Stimulated activated CD8-positive, alpha-beta memory T cell treated with anti-CD3 and anti-CD28 coated beads, Interleukin-7, amount 100 ng/mL, for 1 hour (primary cell): ENCODE data around the gene XRCC4.

Experiments used
- DNase-seq, 2 donors: peaks; one replicate each; pipeline ENCODE4 v3.0.0-alpha.2; 2020; ENCODE audit warnings: low read depth in 2 of 2

XRCC4 gene

DNA sequence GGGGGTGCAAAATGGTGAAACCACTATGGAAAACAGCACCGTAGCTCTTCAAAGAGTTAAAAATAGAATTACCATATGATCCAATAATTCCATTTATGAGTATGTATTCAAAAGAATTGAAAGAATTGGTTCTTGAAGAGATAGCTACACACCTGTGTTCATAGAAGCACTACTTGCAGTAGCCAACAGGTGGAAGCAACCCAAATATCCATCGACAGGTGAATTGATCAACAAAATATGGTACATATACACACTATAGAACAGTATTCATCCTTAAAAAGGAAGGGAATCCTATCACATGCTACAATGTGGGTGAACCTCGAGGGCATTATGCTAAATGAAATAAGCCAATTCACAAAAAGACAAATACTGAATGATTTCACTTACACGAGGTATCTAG lies 308.5 kb downstream of the XRCC4 start:
- DNase-seq, result no peak

DNA sequence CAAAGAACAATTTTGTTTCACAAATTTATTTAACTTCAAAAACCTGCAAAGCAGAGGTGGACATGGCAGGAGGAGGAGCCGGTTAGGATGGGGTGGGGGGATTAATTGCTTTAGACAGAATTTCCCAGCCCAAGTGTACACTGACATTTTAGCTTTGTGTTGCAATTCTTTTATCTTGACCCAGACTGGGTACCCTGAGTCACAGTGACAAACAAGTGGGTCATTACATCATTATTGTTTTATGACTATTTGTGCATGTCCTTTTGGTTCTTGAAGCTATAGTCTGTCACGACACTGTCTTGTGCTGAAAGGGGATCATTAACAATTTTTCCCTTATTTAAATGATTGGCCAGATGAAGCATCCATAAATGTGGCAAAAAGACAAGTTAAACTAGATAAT lies 309.7 kb downstream of the XRCC4 start:
- DNase-seq, result no peak

DNA sequence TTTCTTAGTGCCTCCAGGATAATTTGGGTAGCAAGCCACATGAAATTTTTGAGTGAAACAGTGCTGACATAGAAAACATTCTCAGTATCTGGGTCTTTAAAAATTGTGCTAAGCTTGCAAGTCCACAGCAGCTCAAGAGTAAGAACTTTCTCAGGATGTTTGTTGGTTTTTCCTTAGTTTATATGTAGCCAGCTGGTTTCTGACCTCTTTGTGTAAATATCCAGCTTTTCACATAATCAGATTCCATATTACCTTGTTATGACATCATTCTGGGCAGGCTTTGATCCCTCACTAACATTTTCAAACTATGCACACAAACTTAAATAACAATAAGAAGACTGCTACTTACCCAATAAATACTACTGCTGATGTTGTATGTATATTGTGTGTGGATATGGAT lies 311.3 kb downstream of the XRCC4 start:
- DNase-seq, result no peak

DNA sequence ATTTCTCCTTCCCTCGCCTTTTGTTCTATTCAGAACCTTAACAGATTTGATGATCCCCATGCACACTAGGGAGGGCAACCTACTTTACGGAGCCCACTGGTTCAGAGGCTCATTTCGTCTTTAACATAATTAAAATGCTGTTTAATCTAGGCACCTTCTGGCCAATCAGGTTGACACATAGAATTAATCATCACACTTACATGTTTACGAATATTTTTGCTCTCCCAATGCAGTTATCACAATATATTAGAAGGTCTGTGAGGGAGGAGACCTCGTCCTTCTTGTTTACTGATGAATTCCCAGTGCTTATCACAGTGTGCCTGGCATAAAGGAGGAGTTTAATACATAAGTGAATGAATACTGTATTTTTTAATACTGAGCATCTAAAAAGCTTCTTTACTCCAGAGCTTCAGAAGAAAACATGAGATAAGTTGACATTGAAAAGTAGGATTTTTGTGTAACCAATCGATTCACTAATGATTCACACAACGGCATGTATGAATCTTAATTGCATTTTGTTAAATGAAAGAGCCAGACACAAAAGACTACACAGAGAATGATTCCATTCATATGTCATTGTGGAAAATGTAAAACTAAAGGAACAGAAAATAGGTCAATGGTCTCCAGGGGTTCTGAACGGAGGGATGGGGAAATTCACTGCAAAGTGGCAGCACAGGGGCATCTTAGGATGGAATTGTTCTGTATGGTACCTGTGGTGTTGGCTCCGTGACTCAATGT lies 315.6 kb downstream of the XRCC4 start:
- no peak for DNase-seq

DNA sequence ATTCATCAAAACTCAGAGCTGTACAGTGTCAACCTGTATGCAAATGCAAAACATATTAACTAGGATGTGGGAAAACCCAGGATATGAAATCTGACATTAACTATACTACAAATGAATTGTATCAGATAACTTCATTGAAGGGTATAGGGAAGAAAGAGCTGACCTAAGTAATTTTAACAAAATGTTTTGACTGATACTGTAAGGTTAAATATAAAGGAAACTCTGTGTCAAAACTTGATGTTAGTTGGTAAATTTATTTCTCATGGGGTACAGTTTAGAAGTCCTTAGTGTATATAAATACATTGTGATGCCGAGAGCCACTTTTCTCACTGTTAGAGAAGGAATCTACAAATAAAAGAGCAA lies 316.1 kb downstream of the XRCC4 start:
- no peak for DNase-seq

DNA sequence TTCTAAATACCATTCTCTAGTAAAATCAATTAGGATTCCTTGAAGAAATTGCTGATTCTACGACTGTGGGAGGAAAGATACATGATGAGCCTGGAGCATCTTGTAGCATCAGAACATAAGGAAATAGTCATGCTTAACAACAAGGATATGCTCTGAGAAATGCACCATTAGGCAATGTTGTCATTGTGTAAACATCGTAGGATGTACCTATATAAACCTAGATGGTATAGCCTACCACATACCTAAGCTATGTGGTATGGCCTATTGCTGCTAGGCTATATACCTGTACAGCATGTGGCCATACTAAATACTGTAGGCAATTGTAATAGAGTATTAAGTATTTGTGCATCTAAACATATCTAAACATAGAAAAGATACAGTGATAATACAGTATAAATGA lies 316.8 kb downstream of the XRCC4 start:
- DNase-seq, result no peak

DNA sequence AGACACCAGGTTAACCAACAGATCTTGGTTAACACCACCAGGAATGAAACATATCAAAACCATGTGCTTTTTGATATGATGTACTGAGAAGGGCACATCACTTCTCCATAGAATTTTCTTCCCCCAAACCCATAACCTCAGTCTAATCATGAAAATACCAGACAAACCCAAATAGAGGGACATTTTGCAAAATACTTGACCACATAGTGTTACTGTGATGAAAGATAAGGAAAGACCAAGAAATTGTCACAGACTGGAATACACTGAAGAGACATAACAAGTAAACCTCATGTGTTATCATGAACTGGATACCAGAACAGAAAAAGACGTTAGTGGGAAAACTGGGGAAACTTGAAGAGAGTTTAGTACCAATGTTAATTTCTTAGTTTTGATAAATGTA lies 319.3 kb downstream of the XRCC4 start:
- no peak for DNase-seq

DNA sequence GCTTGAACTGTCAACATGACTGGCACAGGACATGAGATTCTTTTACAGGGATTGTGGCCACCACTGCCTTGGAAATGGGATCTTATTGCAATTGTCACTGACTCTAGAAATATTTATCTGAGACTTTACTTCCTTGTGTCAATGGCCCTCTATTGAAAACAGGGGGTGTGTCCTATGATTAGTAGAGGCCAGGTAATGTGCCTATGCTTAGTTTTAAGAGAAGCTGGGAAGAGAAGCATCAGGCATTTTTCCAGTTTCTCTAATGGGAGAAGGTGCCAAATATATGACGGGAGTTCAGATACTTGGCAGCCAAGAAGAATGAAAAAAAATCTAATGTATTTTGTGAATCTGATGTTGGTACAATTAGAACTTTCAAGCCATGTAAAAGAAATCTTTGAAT lies 320.3 kb downstream of the XRCC4 start:
- DNase-seq, result no peak

DNA sequence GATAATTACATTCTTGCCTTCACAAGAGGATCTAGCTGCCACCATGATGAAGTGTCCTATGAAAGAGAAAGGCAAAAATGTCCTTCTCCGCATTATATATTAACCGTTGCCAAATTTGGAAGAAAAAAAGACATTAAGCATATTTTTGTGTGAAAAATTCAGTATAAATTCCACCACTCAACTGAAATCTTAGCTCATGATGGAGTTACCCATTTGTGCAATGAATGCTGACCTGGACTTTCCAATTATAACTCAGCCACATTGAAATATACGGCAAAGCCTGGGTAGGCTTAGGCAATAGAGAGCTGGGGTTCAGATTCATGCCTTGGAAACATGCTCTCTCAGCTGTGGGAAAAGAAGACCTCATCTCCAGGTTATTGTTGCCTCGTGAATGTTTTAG lies 322.9 kb downstream of the XRCC4 start:
- DNase-seq, result no peak

DNA sequence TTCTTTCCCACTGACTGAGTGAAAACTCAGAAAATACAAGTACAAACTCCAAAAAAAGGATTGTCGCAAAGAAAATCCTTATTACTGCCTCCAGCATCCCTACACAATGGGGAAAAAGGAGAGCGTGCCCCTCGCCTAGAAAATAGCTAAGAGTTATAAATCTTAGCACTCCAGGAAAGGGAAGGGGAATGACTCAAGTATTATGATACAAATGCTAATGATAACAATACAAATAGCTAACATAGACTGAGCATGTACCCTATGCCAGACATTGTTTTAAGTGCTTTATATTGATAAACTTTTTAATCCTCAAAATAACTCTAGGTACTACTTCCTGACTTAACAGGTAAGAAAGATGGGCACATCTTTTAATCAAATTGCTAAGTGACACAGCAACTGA lies 323.4 kb downstream of the XRCC4 start:
- no peak for DNase-seq

DNA sequence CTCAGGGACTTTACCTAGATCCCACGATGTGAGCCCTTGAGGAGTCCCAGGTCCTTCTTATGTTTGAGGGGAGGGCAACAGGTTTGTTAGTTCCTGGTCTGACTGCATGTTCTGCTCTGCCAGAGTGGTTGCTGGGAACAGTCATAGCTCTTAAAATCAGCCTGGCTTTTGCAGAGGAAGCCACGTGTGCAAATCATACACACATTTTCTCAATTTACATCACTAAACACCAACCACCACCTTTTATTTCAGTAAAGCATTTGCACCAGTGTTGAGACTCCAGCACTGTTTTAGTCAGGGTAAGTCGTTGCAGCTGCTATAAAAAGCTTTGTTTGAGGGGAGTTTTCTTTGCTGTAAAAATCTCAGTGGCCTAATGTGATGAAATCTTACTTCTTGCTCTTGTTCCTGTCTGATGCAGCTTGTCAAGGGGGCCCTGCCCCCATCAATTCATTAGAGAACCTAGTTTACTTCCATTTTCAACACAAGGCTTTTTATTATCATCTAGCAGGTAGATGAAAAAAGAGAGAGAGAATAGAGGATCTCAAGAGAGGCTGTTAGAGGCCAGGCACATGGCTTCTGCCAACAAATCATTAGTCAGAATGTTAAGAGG lies 323.9 kb downstream of the XRCC4 start:
- DNase-seq, result no peak

DNA sequence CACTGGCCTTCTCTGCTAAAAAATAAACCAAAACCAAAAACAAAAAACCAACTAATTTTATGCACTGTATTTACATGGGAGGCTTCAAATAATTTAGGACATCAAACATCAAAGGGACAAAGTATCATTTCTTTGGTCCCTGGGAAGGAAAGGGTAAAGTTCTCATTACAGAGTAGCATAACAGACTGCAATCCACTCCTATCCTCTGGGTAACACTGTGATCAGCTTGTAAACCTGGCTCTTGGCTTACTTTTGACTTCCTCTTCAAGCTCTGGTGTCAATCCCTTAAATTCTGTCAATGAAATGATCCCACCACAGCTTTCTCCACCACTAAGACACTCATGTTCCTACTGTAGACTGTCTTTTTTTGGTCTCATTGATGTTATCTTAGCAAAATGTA lies 324.4 kb downstream of the XRCC4 start:
- no peak for DNase-seq
